ENCODE results near the gene ANKRD55.

- TF ChIP-seq CTCF (IDR thresholded peaks at IDR 0.05) (no peak), POLR2A (IDR thresholded peaks at IDR 0.05) (no peak)
Measured at GRCh38 chr5:56128113-56128512, 105.0 kb downstream of the ANKRD55 start.
